ENCODE measurements around the gene FSTL3.

FSTL3 gene

GRCh38 chr19:704447-704741 is 28.2 kb downstream of the FSTL3 start:
- Histone ChIP-seq H3K36me3 (no peaks in the 10 kb centered on the region), H3K4me3 (ENCODE audit: low read depth, low read length) (no peak overlapping the region), H3K9me3 (ENCODE audit: severe bottlenecking) (no peaks in the 10 kb centered on the region), H3K27me3 (ENCODE audit: insufficient read depth, low read depth, severe bottlenecking) (no peaks in the 10 kb centered on the region), H3K27ac (no peak overlapping the region)
- DNase-seq: no peak
- no peak for TF ChIP-seq CTCF (IDR thresholded peaks at IDR 0.05; ENCODE audit: low read depth, low read length)

GRCh38 chr19:708154-709143 is 32.3 kb downstream of the FSTL3 start, which contains the start of gene PALM:
TSS of gene PALM (plus strand) at chr19:708935. CDS start at chr19:709147, 212 bp downstream.
- H3K4me3 ChIP-seq (ENCODE audit: low read depth, low read length): peak within 1 kb of the TSS; percentile 85
- peaks cover 10% of the 10 kb centered on the region for H3K36me3 ChIP-seq
- no peaks in the 10 kb centered on the region for H3K27me3 ChIP-seq (ENCODE audit: insufficient read depth, low read depth, severe bottlenecking)
- no peaks in the 10 kb centered on the region for H3K9me3 ChIP-seq (ENCODE audit: severe bottlenecking)
- H3K27ac ChIP-seq: peak within 1 kb of the TSS; percentile 89
- peak; percentile 72 for DNase-seq
- TF ChIP-seq CTCF (IDR thresholded peaks at IDR 0.05; ENCODE audit: low read depth, low read length): peak; percentile 25; the same call in 1 of the 2 replicates

- DNase-seq: no peak
- Histone ChIP-seq H3K27ac (peak overlapping the region; percentile 89), H3K36me3 (peaks cover 10% of the 10 kb centered on the region), H3K27me3 (ENCODE audit: insufficient read depth, low read depth, severe bottlenecking) (no peaks in the 10 kb centered on the region), H3K9me3 (ENCODE audit: severe bottlenecking) (no peaks in the 10 kb centered on the region), H3K4me3 (ENCODE audit: low read depth, low read length) (peak overlapping the region; percentile 85)
- TF ChIP-seq CTCF (IDR thresholded peaks at IDR 0.05; ENCODE audit: low read depth, low read length): no peak
These were observed 33.2 kb downstream of the FSTL3 start for GRCh38 chr19:709196-709964.

GRCh38 chr19:709965-710571 is 33.9 kb downstream of the FSTL3 start:
- TF ChIP-seq CTCF (IDR thresholded peaks at IDR 0.05; ENCODE audit: low read depth, low read length): no peak
- Histone ChIP-seq H3K4me3 (ENCODE audit: low read depth, low read length) (peak overlapping the region; percentile 85), H3K27me3 (ENCODE audit: insufficient read depth, low read depth, severe bottlenecking) (no peaks in the 10 kb centered on the region), H3K9me3 (ENCODE audit: severe bottlenecking) (no peaks in the 10 kb centered on the region), H3K27ac (peak overlapping the region; percentile 89), H3K36me3 (peaks cover 10% of the 10 kb centered on the region)
- peak; percentile 41 for DNase-seq

GRCh38 chr19:710767-711166 is 34.6 kb downstream of the FSTL3 start:
- H3K27me3 ChIP-seq (ENCODE audit: insufficient read depth, low read depth, severe bottlenecking): no peaks in the 10 kb centered on the region
- H3K27ac ChIP-seq: peak overlapping the region; percentile 89

More at GRCh38 chr19:710767-711166, 34.6 kb downstream of the FSTL3 start:
- DNase-seq: peak; percentile 46
- H3K4me3 ChIP-seq (ENCODE audit: low read depth, low read length): peak overlapping the region; percentile 85
- H3K9me3 ChIP-seq (ENCODE audit: severe bottlenecking): no peaks in the 10 kb centered on the region
- TF ChIP-seq CTCF (IDR thresholded peaks at IDR 0.05; ENCODE audit: low read depth, low read length): no peak
- peaks cover 10% of the 10 kb centered on the region for H3K36me3 ChIP-seq
